Activated T-cell treated with anti-CD3 and anti-CD28 coated beads, Interleukin-2, amount 50 U/mL, for 72 hours (primary cell): ENCODE results near the gene UPK1A. TPM values are rescaled to one million over a fixed set of nuclear protein-coding genes. Genes with fewer than 3 reads are reported as not detected.
A peak's percentile ranks its signal among the peaks of the same experiment; 100 is the strongest.
"Not testable (repeated sequence)": the region's sequence is repeated elsewhere in the genome, so short reads cannot be mapped to it uniquely, and the experiment has no call there.

Experiments used
- ATAC-seq, 2 donors: fragments of 150-1000 bp; cut with Tn5 transposase; replicated peaks in 1 of 2; 2 replicates each; pipeline ENCODE4 v1.10.0; 2021; ENCODE audit warnings: moderate library complexity in 2 of 2, mild to moderate bottlenecking in 1 of 2
- DNase-seq, 2 donors: peaks; one replicate each; pipeline ENCODE4 v3.0.0; 2021 to 2022; ENCODE audit warnings: mixed read lengths in 1 of 2
- H3K27ac Mint-ChIP-seq: one replicate; pipeline ENCODE4 v1.8.0; 2022; ENCODE audit warnings: mild to moderate bottlenecking, moderate library complexity, mixed read lengths
- H3K27me3 Mint-ChIP-seq: one replicate; pipeline ENCODE4 v1.8.0; 2022; ENCODE audit warnings: low read depth, mixed read lengths
- H3K36me3 Mint-ChIP-seq, 2 donors: one replicate each; pipeline ENCODE4 v1.8.0; 2022; ENCODE audit warnings: mixed read lengths in 2 of 2, mild to moderate bottlenecking in 1 of 2; ENCODE audit not compliant: insufficient read depth in 2 of 2
- H3K4me1 Mint-ChIP-seq: one replicate; pipeline ENCODE4 v1.8.0; 2022; ENCODE audit warnings: low read depth, mixed read lengths
- H3K4me3 Mint-ChIP-seq, 2 donors: one replicate each; pipeline ENCODE4 v1.8.0; 2022; ENCODE audit warnings: mild to moderate bottlenecking in 2 of 2, mixed read lengths in 2 of 2, moderate library complexity in 2 of 2
- H3K9me3 Mint-ChIP-seq, 2 donors: one replicate each; pipeline ENCODE4 v1.8.0; 2022; ENCODE audit warnings: mixed read lengths in 2 of 2
- total RNA-seq, 2 donors: library from RNA; stranded (reverse); gene quantifications; one replicate each; pipeline ENCODE4 v1.2.3, GENCODE V29; 2022

UPK1A gene
- total RNA-seq, 2 donors from 2014 or later, result 0.86 to 0.93 TPM

DNA sequence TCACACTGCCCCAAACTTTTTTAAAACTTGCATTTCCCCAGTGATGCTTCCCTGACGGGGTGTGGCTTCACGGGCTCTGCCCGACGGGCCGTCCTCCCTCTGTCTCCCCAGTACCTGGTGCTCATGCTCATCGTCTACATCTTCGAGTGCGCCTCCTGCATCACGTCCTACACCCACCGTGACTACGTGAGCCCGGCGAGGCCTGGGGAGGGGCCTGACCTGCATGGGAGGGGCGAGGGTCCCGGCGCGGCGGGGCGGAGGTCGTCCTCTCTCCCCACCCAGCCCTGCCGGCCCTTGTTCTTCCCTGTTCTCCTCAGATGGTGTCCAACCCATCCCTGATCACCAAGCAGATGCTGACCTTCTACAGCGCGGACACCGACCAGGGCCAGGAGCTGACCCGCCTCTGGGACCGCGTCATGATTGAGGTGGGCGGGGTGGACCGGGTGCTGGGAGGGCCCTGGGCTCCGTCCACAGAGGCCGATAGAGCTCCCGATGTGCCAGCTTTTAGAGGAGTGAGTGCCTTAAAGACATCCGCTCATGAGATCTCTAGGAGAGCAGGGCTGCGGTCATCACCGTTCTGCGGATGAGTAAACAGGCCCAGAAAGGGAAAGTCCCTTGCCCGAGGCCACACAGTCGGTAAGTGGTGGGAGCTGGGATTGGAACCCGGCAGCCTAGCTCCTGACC is 6.9 kb downstream of the UPK1A start:
- ATAC-seq (peak; percentile 93 to 97), DNase-seq (peak; percentile 77 to 79)
- Mint-ChIP-seq H3K4me3 (peak overlapping the region; percentile 66 to 84), H3K27ac (no peak overlapping the region), H3K27me3 (peaks cover 41% of the 10 kb centered on the region), H3K4me1 (peaks cover 10% of the 10 kb centered on the region), H3K36me3 (no peaks in the 10 kb centered on the region), H3K9me3 (no peaks in the 10 kb centered on the region)

DNA sequence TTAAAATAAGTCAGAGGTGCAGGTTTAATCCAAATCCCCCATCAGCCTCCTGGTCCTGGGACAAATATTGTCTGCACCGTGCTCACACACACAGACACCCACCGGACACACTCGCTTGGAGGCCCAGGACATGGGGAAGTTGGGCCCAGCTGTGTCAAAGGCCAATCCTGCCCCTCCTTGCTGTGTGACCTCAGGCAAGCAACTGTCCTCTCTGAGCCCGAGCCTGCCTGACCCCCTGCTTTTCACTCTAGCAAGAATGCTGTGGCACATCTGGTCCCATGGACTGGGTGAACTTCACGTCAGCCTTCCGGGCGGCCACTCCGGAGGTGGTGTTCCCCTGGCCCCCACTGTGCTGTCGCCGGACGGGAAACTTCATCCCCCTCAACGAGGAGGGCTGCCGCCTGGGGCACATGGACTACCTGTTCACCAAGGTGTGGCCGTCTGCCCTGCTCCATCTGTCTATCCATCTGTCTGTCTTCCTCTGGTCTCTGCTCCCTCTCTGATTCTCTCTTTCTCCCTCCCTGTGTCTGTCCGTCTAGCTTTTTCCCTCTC is 9.3 kb downstream of the UPK1A start:
- Mint-ChIP-seq H3K9me3 (no peaks in the 10 kb centered on the region), H3K36me3 (no peaks in the 10 kb centered on the region), H3K4me1 (peaks cover 10% of the 10 kb centered on the region), H3K27me3 (peaks cover 23% of the 10 kb centered on the region), H3K27ac (no peak overlapping the region), H3K4me3 (no peak overlapping the region)
- no peak for DNase-seq
- ATAC-seq, result no peak

DNA sequence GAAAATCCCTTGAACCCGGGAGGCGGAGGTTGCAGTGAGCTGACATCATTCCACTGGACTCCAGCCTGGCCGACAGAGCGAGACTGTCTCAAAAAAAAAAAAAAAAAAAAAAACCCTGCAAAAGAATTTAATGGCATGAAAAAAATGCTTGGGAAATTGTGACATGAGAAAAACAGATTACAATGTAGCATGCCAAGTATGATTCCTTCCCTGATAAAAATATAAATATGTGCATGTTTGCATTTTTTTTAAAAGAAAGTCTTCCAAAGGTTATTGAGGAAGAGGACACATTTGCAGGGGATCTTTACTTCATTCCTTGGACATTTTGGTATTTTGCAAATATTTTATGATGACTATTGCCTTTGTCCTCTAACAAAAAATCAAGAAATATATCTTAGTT is 23.5 kb downstream of the UPK1A start:
- ATAC-seq (no peak), DNase-seq (no peak)
- Mint-ChIP-seq H3K9me3 (no peaks in the 10 kb centered on the region), H3K4me1 (peaks cover 14% of the 10 kb centered on the region), H3K27me3 (no peaks in the 10 kb centered on the region), H3K36me3 (peaks cover 0 to 2% of the 10 kb centered on the region in 2 donors), H3K4me3 (no peak overlapping the region), H3K27ac (no peak overlapping the region)

DNA sequence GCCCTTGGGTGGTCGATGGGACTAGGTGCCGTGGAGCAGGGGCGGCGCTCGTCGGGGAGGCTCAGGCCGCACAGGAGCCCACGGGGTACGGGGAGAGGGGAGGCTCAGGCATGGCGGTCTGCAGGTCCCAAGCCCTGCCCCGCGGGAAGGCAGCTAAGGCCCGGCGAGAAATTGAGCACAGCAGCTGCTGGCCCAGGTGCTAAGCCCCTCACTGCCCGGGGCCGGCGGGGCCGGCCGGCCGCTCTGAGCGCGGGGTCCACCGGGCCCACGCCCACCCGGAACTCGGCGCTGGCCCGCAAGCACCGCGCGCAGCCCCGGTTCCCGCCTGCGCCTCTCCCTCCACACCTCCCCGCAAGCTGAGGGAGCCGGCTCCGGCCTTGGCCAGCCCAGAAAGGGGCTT is 24.8 kb downstream of the UPK1A start:
- DNase-seq, H3K36me3 Mint-ChIP-seq, H3K27ac Mint-ChIP-seq, H3K27me3 Mint-ChIP-seq, H3K4me3 Mint-ChIP-seq, ATAC-seq, H3K9me3 Mint-ChIP-seq: not testable (repeated sequence)
- peaks cover 15% of the 10 kb centered on the region for H3K4me1 Mint-ChIP-seq

DNA sequence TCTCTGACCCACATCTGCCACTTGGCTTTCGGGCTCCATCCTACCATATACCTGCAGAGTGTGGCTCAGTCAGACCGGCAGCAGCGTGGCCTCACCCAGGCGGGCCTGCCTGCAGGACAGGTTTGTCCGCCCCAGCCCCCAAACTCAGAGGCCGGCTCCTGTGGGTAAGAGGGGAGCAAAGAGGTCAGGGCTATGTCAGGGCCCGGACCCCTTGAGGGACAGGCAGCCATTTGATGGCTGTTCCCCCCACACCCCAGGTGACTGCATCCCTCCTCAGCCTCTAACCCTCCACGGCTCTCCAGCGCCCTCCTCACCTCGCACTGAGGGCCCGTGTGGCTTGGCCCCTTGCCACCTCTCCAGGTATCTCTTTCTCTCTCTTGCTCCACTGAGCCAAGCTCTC is 25.7 kb downstream of the UPK1A start:
- no peak for DNase-seq
- Mint-ChIP-seq H3K9me3 (peaks cover 0 to 2% of the 10 kb centered on the region in 2 donors), H3K27ac (no peak overlapping the region), H3K36me3 (peaks cover 1 to 4% of the 10 kb centered on the region in 2 donors), H3K4me3 (no peak overlapping the region), H3K27me3 (no peaks in the 10 kb centered on the region), H3K4me1 (peaks cover 24% of the 10 kb centered on the region)
- no peak for ATAC-seq

DNA sequence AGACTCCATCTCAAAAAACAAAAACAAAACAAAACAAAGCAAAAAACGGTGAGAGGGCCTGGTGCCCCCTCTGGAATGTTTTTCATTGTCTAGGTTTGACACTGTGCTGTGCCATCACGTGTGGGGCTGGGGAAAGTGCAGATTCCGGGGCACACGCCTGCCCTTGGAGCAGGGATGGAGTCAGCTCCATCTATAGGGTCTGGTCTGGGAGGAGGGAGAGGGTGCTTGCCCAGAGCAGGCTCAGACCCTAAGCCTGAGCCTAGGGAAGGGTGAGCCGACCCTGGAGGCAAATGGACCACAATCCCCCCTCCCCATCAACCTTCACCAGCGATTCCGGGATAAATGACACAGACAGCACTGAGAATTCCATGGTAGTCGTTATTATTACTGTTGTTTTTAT is 27.1 kb downstream of the UPK1A start:
- peaks cover 1 to 4% of the 10 kb centered on the region in 2 donors for H3K36me3 Mint-ChIP-seq
- H3K4me3 Mint-ChIP-seq, result no peak overlapping the region
- peaks cover 35% of the 10 kb centered on the region for H3K4me1 Mint-ChIP-seq
- no peak for DNase-seq
- H3K27me3 Mint-ChIP-seq, result no peaks in the 10 kb centered on the region
- peaks cover 0 to 2% of the 10 kb centered on the region in 2 donors for H3K9me3 Mint-ChIP-seq
- ATAC-seq, result peak; percentile 8 to 14
- no peak overlapping the region for H3K27ac Mint-ChIP-seq

DNA sequence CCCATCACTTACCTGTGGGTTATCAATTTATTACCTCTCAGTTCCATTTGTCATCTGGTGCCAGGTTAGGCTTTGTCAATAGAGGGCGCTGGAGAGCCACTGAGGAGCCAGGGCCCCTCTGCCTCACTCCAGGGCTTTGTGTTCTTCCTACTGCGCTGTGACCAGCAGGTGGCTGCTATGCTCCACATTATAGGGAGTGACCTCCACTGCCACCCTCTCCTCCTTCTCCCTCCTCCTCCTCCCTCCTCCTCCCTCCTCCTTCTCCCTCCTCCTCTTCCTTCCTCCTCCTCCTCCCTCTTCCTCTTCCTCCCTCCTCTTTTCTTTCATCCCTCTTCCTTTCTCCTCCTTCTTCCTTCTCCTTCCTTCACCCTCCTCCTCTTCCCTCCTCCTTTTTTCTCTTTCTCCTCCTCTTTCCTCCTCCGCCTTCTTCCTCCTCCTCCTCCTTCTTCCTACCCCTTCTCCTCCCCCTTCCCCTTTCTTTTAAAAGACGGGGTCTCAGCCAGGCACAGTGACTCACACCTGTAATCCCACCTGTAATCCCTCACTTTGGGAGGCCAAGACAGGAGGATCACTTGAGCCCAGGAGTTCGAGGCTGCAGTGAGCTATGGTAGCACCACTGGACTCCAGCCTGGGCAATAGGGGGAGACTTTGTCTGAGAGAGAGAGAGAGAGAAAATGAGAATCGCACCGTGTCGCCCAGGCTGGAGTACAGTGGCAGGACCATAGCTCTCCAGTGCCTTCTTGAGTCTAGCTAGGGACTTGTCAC is 27.7 kb downstream of the UPK1A start:
- peak overlapping the region in 1 of 2 donors; percentile 21 for H3K4me3 Mint-ChIP-seq
- H3K4me1 Mint-ChIP-seq, result peaks cover 41% of the 10 kb centered on the region
- ATAC-seq, result peak; percentile 97 to 99
- H3K27ac Mint-ChIP-seq, result no peak overlapping the region
- H3K9me3 Mint-ChIP-seq, result peaks cover 0 to 2% of the 10 kb centered on the region in 2 donors
- peak; percentile 92 for DNase-seq
- peaks cover 1 to 4% of the 10 kb centered on the region in 2 donors for H3K36me3 Mint-ChIP-seq
- H3K27me3 Mint-ChIP-seq, result no peaks in the 10 kb centered on the region

DNA sequence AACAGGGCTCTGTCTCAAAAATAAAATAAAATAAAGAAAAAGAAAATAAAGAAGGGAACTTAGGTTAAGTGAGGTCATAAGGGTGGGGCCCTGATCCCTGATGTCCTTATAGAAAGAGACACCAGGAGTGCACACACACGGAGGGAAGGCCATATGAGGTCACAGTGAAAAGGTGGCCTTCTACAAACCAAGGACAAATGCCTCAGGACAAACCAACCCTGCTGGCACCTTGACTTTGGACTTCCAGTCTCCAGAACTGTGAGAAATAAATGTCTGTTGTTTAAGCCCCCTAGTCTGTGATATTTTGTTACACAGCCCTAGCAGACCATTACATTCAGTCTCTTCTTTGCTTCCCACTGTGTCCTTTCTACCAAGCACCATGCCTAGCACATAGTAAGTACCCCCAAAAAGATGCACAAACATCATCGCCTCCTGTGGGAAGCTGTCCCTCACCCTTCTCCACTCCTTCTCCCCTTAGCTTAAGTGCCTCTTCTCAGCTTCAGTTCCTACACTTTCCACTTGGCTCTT is 29.6 kb downstream of the UPK1A start:
- DNase-seq (no peak), ATAC-seq (no peak)
- no peaks in the 10 kb centered on the region for H3K27me3 Mint-ChIP-seq
- peaks cover 0 to 2% of the 10 kb centered on the region in 2 donors for H3K9me3 Mint-ChIP-seq
- H3K4me3 Mint-ChIP-seq, result no peak overlapping the region
- no peak overlapping the region for H3K27ac Mint-ChIP-seq
- peaks cover 1 to 4% of the 10 kb centered on the region in 2 donors for H3K36me3 Mint-ChIP-seq
- peaks cover 54% of the 10 kb centered on the region for H3K4me1 Mint-ChIP-seq

DNA sequence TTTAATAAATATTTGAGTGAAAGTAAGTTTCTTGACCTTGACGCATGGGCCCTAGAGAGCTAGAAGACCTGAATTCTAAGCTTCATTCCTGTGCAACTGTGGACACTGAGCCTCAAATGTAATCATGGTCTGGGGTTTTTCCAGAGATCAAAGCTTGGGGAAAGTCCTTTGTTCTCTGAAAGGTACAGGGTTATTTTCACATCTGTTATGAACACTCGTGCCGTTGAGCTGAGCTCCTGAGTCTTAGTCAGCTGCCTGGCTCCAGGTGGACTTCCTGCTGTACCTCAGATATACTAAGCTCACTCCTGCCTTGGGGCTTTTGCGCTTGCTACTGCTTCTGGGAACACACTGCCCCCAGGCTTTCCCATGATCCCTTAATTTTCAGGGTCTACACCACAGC is 30.5 kb downstream of the UPK1A start:
- H3K4me3 Mint-ChIP-seq, result peak overlapping the region; percentile 56 to 58
- DNase-seq (peak; percentile 51 to 67), ATAC-seq (peak; percentile 73 to 77)
- H3K9me3 Mint-ChIP-seq, result peaks cover 0 to 2% of the 10 kb centered on the region in 2 donors
- H3K4me1 Mint-ChIP-seq, result peaks cover 54% of the 10 kb centered on the region
- no peak overlapping the region for H3K27ac Mint-ChIP-seq
- peaks cover 1 to 4% of the 10 kb centered on the region in 2 donors for H3K36me3 Mint-ChIP-seq
- H3K27me3 Mint-ChIP-seq, result no peaks in the 10 kb centered on the region

DNA sequence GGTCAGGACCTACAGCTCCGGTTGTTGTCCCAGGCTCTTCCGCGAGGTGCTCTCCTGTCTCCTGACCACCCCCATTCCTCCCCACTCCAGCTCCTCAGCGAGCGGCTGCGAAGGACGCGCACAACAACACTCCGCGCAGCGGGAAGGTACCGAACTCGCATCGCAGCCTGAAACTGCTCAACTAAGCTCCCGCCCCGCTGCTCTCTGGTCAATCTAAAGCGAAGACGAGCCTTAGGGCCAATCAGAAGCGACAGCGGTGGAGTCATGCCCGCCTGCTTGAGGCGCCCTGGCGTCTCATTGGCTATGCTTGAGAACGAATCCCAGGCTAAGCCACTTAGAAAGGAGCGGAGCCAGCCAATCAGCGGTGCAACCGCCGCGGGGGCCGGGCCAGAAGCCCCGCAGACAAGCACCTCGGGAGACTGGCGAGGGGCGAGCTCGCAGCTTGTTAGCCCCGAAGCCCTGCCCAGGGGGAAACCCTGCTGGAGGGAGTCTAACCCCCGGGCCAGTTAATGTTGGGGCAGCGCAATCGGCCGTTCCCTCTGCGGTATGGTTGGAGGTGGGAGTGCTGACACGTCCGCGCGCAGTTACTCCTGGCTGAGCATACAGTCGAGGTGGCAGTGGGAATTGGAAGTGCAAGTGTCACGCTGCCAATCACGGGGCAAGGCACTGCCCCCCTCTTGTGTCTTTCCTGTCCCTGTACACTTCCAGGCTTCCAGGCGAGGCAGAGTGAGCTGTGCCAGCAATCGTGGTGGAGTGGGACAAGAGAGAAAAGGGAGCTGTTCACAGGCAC is 36.1 kb downstream of the UPK1A start:
- Mint-ChIP-seq H3K4me1 (peaks cover 31% of the 10 kb centered on the region), H3K27ac (peak overlapping the region; percentile 92), H3K4me3 (peak overlapping the region; percentile 94 to 97), H3K9me3 (peaks cover 0 to 2% of the 10 kb centered on the region in 2 donors), H3K27me3 (no peaks in the 10 kb centered on the region), H3K36me3 (peaks cover 3% of the 10 kb centered on the region in 2 donors)
- peak; percentile 99 for ATAC-seq
- DNase-seq, result peak; percentile 92 to 95

DNA sequence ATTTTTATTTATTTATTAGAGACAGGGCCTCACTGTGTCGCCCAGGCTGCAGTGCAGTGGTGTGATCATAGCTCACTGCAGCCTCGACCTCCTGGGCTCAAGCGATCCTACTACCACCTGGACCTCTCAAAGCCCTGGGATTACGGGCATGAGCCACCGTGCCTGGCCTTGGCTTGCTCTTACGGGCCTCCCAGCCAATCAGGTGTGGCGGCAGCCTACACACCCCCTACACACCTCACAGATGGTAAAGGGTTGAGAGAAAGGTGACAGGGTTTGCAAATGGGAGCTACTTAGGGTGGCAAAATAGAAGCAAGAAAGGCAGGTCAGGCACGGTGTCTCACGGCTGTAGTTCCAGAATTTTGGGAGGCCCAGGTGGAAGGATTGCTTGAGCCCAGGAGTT is 37.0 kb downstream of the UPK1A start:
- Mint-ChIP-seq H3K27me3 (no peaks in the 10 kb centered on the region), H3K4me3 (peak overlapping the region in 1 of 2 donors; percentile 94), H3K36me3 (peaks cover 3% of the 10 kb centered on the region in 2 donors), H3K27ac (no peak overlapping the region), H3K9me3 (peaks cover 0 to 2% of the 10 kb centered on the region in 2 donors), H3K4me1 (peaks cover 25% of the 10 kb centered on the region)
- DNase-seq (no peak), ATAC-seq (no peak)

DNA sequence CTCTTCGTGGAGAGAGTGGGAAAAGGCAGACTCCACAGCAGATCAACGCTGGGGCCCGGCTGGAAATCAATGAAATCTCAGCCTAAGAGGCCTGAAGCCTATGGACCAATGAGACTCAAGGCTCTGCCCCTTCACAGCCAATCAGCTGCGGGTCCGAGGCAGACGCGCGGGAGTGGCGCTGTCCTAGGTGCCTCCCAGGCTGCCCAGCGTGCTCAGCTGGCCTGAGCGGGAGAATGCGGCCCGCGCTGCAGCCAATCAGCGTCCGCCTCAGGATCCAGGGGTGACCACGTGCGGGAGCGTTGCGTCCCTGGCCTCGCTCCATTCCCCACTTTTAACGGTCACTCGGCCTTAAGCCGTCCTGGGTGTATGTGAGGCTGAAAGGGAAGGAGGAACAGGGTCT is 37.9 kb downstream of the UPK1A start, which contains the start of gene ZBTB32:
Gene ZBTB32 (plus strand): TSS at position 341 of the 400 bp plus-strand sequence. CDS start 10,069 bp downstream, outside the sequence.
- H3K27ac Mint-ChIP-seq, result no peak within 1 kb of the TSS
- DNase-seq (peak in 1 of 2 donors; percentile 36), ATAC-seq (no peak)
- no peaks in the 10 kb centered on the region for H3K27me3 Mint-ChIP-seq
- no peak within 1 kb of the TSS for H3K4me3 Mint-ChIP-seq
- H3K4me1 Mint-ChIP-seq, result peaks cover 24% of the 10 kb centered on the region
- H3K36me3 Mint-ChIP-seq, result peaks cover 3% of the 10 kb centered on the region in 2 donors
- peaks cover 0 to 2% of the 10 kb centered on the region in 2 donors for H3K9me3 Mint-ChIP-seq
